Head of caudate nucleus (tissue), 42 donors: ENCODE measurements around the gene POLN.
"Not testable (repeated sequence)": the region's sequence is repeated elsewhere in the genome, so short reads cannot be mapped to it uniquely, and the experiment has no call there.

Experiments
- DNase-seq, 42 donors: peaks; one replicate each; pipeline versions ENCODE4 v3.0.0 to v3.0.0-alpha.2; 2020 to 2021; ENCODE audit warnings: mixed read lengths in 7 of 42
- intact Hi-C: fragments of 100-400 bp; cut with DNase I; formaldehyde crosslinking; loops from one replicate; pipeline ENCODE4 v1.15.0; 2022

The POLN gene

DNA sequence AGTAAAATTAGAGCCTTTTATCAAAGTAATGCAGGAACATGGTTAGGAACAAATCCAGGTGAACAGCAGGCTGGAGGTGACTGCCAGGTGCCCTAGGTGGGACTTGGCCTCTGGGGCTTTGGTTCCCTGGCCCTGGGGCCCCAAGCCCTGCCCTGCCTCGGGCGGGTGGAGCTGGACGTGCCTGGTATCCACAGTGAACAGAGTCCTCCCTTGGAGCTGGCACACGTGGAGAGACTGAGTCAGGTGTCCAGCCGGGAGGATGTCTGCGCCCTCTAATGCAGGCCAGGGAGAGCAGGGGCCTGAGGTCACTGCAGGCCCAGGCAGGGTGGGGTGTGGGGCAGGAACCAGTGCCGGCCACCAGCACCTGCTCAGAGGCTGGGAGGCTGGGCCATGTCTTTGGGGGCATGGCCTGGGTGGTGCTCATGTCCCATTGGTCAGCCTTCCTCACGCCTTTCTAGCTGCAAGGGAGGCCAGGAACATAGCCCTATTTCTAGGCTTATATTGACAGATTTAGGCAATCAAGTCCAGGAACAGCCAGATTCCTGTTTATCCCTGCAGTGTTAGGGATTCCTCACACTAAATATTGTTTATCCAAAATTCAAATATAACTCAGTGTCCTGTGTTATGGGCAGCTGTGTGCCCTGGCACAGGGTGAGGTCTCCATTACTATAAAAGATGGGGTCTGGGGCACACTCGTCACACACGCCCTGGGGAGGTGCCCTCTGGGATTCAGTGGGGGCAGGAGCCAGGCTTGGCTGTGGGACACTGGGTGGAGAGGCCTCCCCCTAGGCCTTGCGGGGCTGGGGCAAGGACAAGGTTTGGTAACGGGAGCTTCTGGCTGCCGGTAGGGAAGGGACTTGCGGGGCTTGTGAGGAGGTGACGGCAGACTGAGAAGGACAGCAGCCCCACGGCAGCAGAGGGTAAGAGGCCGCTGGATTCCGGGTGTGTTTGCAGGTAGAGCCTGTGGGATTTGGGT, 197.1 kb downstream of the POLN start:
- intact Hi-C loops = no loop called here
- peak in 1 of 42 donors; percentile 40 for DNase-seq

DNA sequence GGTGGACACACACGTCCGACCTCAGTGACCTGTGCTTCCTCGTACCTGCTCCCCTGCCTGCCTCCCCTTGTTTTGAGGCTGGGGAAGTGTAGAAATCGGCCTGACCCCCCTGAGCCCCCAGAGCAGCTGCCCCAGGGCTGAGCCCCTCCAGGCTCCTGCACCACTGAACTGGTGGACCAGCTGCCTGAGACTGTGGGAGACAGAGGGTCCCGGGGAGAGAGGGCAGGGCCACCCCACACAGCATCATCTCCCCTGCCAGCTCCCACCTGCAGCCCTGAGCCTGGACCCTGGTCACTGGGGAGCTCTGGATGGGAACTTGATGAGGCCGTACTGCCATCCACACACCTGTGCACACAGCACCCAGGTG, 197.8 kb downstream of the POLN start:
- intact Hi-C loops = no loop called here
- DNase-seq = no peak

GRCh38 chr4:2043396-2044118, 198.4 kb downstream of the POLN start:
- peak in 1 of 42 donors; percentile 41 for DNase-seq
- intact Hi-C loops = no loop called here

GRCh38 chr4:2042947-2043395, 198.9 kb downstream of the POLN start:
- DNase-seq = peak in 1 of 42 donors; percentile 39
- intact Hi-C loops = no loop called here

DNA sequence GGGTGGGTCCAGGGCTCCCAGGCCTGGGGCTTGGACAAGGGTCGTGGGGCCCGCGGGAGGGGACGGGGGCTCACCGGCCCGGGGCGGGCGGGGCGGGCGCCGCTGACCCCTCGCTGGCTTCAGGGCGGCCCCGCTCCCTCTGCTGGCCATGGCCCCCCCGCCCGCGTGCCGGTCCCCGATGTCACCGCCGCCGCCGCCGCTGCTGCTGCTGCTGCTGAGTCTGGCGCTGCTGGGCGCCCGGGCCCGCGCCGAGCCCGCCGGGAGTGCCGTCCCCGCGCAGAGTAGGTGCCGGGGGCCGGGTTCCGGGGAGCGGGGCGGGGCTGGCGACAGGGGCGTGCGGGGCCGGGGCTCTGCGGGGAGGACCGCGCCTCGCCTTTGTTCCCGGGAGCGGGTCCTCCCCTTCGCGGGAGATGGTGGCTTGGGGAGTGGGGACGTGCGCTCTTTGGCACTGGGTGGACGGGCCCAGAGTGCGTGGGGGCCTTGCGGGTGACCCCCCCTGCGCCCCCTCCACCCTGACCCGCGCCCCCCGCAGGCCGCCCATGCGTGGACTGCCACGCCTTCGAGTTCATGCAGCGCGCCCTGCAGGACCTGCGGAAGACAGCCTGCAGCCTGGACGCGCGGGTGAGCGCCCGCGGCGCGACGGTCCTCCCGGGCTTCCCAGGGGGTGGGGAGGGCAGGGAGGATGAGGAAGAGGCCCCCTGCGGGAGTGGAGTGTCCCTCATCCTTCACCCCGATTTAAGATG, 199.5 kb downstream of the POLN start:
- intact Hi-C loops = no loop called here
- DNase-seq = peak in 34 of 42 donors; percentile 57 to 83 (median 70)

- peak; percentile 72 to 95 (median 91) for DNase-seq
- intact Hi-C loops = no loop called here
Observed at GRCh38 chr4:2041239-2042130, 200.4 kb downstream of the POLN start.

- peak in 2 of 42 donors; percentile 11 to 39 for DNase-seq
- intact Hi-C loops = no loop called here
Observed at GRCh38 chr4:2040391-2041238, 201.3 kb downstream of the POLN start.

- peak in 1 of 42 donors; percentile 32 for DNase-seq
- intact Hi-C loops = no loop called here
Observed at GRCh38 chr4:2036866-2037265, 205.1 kb downstream of the POLN start.

DNA sequence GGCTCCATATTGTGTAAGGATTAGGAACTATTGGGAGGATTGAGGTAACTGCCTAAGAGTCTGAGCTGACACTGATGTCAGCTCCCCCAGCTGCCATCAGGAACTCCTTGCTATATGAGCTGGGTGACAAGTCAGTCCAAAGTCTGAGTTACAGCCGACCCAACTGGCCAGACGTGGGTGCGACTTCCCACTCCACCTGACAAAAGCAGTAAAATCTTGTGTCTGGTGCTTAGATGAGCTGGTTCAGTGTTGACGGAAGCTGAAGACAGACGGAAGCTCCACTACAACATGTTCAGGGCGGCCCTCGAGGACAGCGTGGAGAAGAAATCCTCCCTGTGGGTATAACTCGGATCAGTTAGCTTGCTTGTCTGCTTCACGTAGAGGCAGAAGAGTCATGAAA, 205.6 kb downstream of the POLN start:
- intact Hi-C loops = no loop called here
- peak in 1 of 42 donors; percentile 16 for DNase-seq

DNA sequence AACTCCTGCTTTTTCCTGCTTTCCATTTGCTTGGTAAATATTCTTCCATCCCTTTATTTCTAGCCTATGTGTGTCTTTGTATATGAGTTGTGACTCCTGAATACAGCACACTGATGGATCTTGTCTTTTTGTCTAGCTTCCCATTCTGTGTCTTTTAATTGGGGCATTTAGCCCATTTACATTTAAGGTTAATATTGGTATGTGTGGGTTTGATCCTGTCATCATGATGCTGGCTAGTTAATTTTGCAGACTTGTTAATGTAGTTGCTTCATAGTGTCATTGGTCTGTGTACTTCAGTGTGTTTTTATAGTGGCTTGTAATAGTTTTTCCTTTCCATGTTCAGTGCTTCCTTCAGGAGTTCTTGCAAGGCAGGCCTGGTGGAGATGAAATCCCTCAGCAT, 210.8 kb downstream of the POLN start:
- intact Hi-C loops, DNase-seq: not testable (repeated sequence)

GRCh38 chr4:2027120-2027519, 214.8 kb downstream of the POLN start:
- DNase-seq, intact Hi-C loops: not testable (repeated sequence)

GRCh38 chr4:2025817-2026216, 216.1 kb downstream of the POLN start:
- DNase-seq = no peak
- intact Hi-C loops = no loop called here

DNA sequence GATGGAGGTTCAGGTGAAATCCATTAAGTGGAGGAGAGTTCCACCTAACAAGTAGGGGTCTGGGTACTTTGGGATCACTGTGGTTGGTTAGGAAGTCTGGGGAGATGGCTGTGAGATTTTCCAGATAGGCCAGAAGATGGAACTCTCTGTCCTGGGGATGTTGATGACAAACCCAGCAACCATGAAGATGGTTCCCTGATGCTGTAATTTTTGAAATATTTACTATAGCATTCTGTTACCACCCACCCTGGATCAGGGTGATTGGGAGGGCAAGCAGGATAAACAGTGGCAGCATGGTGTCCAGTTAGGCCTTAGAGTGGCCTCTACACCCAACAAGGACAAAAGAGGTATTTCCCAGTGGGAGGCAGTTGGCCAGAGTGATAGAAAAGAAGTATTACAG, 217.2 kb downstream of the POLN start:
- intact Hi-C loops = no loop called here
- no peak for DNase-seq
